A549 (cell line): ENCODE results near the gene FAM241B. TPM values are rescaled to one million over a fixed set of nuclear protein-coding genes. Genes with fewer than 3 reads are reported as not detected.

Experiments used
- ATAC-seq, 2 experiments: fragments of 200-7000 bp in 1 of 2; fragments of >200 bp in 1 of 2; cut with Nextera tagmentation in 1 of 2; cut with Tn5 transposase in 1 of 2; 3 replicates each; pipeline versions ENCODE4 v1.8.0 to v1.9.1; 2018 to 2020; ENCODE audit warnings: mild to moderate bottlenecking in 1 of 2, moderate library complexity in 1 of 2
- CTCF ChIA-PET: fragments of 300-600 bp; sonication (Branson Sonifier 250); formaldehyde crosslinking; extraction: SDS; loops from one replicate; lab custom pipeline; 2021; ENCODE audit warnings: antibody characterized with exemption, inconsistent platforms; lab: Yijun Ruan, JAX
- POLR2A ChIA-PET: fragments of 350-600 bp; formaldehyde crosslinking; extraction: SDS; loops from one replicate; lab custom pipeline; 2021; ENCODE audit warnings: antibody characterized with exemption, inconsistent platforms; lab: Yijun Ruan, JAX
- DNase-seq, 2 experiments: peaks; one replicate each; pipeline versions ENCODE4 v3.0.0 to v3.0.0-alpha.2; 2011 to 2016; ENCODE audit warnings: low read depth in 1 of 2, low spot score in 1 of 2
- FAIRE-seq: peaks from 2 replicates; lab custom pipeline; 2011; peaks lifted over from hg19 to GRCh38; lab: Jason Lieb, UNC
- H3K27ac ChIP-seq, 2 experiments: fragments of >200 bp; sonication (Bioruptor Twin); formaldehyde crosslinking; 3 replicates each; pipeline ENCODE4 v1.5.1; 2016 to 2017
- H3K4me1 ChIP-seq: fragments of >200 bp; sonication (Bioruptor Twin); formaldehyde crosslinking; 3 replicates; pipeline ENCODE4 v1.6.1; 2016
- H3K4me2 ChIP-seq: fragments of >200 bp; sonication (Bioruptor Twin); formaldehyde crosslinking; 3 replicates; pipeline ENCODE4 v1.6.1; 2016
- H3K4me3 ChIP-seq: fragments of >200 bp; sonication (Bioruptor Twin); formaldehyde crosslinking; 3 replicates; pipeline ENCODE4 v1.5.1; 2016
- H3K9me3 ChIP-seq: fragments of >200 bp; sonication (Bioruptor Twin); formaldehyde crosslinking; 3 replicates; pipeline ENCODE4 v1.6.1; 2016
- ATOH8 ChIP-seq: fragments of 250-450 bp; sonication (Bioruptor Pico); IDR thresholded peaks from 2 replicates; pipeline ENCODE4 v1.5.0; 2020; ENCODE audit warnings: low read depth, mild to moderate bottlenecking, moderate library complexity
- BHLHE40 ChIP-seq: IDR thresholded peaks from 2 replicates; pipeline ENCODE4 v1.6.1; 2012; ENCODE audit warnings: low read depth, low read length, inconsistent platforms
- CBX8 ChIP-seq: fragments of 200-600 bp; sonication (generic); IDR thresholded peaks from 2 replicates; pipeline ENCODE4 v1.6.1; 2016
- ELK1 ChIP-seq: fragments of 150-350 bp; IDR thresholded peaks from 2 replicates; pipeline ENCODE4 v1.6.1; 2014; ENCODE audit warnings: low read depth, mild to moderate bottlenecking, low read length
- FOSL2 ChIP-seq, 2 experiments: fragments of 450-650 bp in 1 of 2; fragments of >200 bp in 1 of 2; sonication (Bioruptor Twin) in 1 of 2; formaldehyde crosslinking; IDR thresholded peaks; 2 replicates each; pipeline versions ENCODE4 v1.5.0 to v1.6.1; 2016 to 2020; ENCODE audit warnings: mild to moderate bottlenecking in 1 of 2, moderate library complexity in 1 of 2
- HES2 ChIP-seq: fragments of >200 bp; sonication (Bioruptor Twin); formaldehyde crosslinking; IDR thresholded peaks from 2 replicates; pipeline ENCODE4 v1.6.1; 2016
- HMGXB4 ChIP-seq: fragments of 250-450 bp; sonication (Bioruptor Pico); IDR thresholded peaks from 2 replicates; pipeline ENCODE4 v1.5.0; 2021; ENCODE audit warnings: mild to moderate bottlenecking, moderate library complexity, borderline replicate concordance
- JUNB ChIP-seq: fragments of >200 bp; sonication (Bioruptor Twin); formaldehyde crosslinking; IDR thresholded peaks from 2 replicates; pipeline ENCODE4 v1.6.1; 2016
- KDM1A ChIP-seq: fragments of 200-600 bp; sonication (generic); IDR thresholded peaks from 2 replicates; pipeline ENCODE4 v1.6.1; 2016; ENCODE audit warnings: low read depth, mild to moderate bottlenecking
- MAFK ChIP-seq: fragments of 450-650 bp; IDR thresholded peaks from 2 replicates; pipeline ENCODE4 v1.6.1; 2014; ENCODE audit not compliant: partially characterized antibody
- PBX3 ChIP-seq: IDR thresholded peaks from 2 replicates; pipeline ENCODE4 v1.6.1; 2012
- RCOR1 ChIP-seq: fragments of 150-350 bp; IDR thresholded peaks from 2 replicates; pipeline ENCODE4 v1.6.1; 2014; ENCODE audit warnings: antibody characterized with exemption, low read length, low read depth
- RFX5 ChIP-seq: fragments of 450-650 bp; IDR thresholded peaks from 2 replicates; pipeline ENCODE4 v1.7.1; 2014; ENCODE audit warnings: antibody characterized with exemption, mild to moderate bottlenecking, moderate library complexity
- SREBF2 ChIP-seq: fragments of 450-650 bp; IDR thresholded peaks from 2 replicates; pipeline ENCODE4 v1.6.1; 2014; ENCODE audit warnings: mild to moderate bottlenecking, moderate library complexity
- TP53 ChIP-seq: fragments of 250-450 bp; sonication (Bioruptor Pico); IDR thresholded peaks from 2 replicates; pipeline ENCODE4 v1.5.0; 2021; ENCODE audit warnings: mild to moderate bottlenecking, moderate library complexity
- USF2 ChIP-seq: fragments of 450-650 bp; IDR thresholded peaks from 2 replicates; pipeline ENCODE4 v1.6.1; 2014; ENCODE audit warnings: antibody characterized with exemption
- ZFP36 ChIP-seq: fragments of 450-650 bp; IDR thresholded peaks from 2 replicates; pipeline ENCODE4 v1.6.1; 2014; ENCODE audit warnings: borderline replicate concordance; ENCODE audit not compliant: partially characterized antibody
- ZNF302 ChIP-seq: fragments of 250-450 bp; sonication (Bioruptor Pico); IDR thresholded peaks from 2 replicates; pipeline ENCODE4 v1.9.0; 2021; ENCODE audit warnings: inconsistent platforms, mild to moderate bottlenecking, moderate library complexity
- ZSCAN20 ChIP-seq: fragments of 250-450 bp; sonication (Bioruptor Pico); IDR thresholded peaks from 2 replicates; pipeline ENCODE4 v1.8.0; 2022; ENCODE audit warnings: mild to moderate bottlenecking, moderate library complexity
- WGBS: methylation state at CpG from one replicate; pipeline ENCODE4 v1.1.6; 2017; ENCODE audit errors: missing lambda C conversion rate; 5-methylcytosine and 5-hydroxymethylcytosine counted together
- polyA plus RNA-seq, 4 experiments: library from polyadenylated mRNA; depleted of rRNA in 3 of 4; stranded (reverse); fragments of >200 nt; fragmentation: RNase III in 1 of 4; extraction: RNeasy Plus Mini Kit Qiagen cat#74134 plus additional on column Dnase treatment in 1 of 4; gene quantifications; 2 replicates in 3 of 4; 3 replicates in 1 of 4; pipeline ENCODE4 v1.2.3, GENCODE V29; 2011 to 2017

FAM241B gene
- polyA plus RNA-seq, 2 of the 4 experiments (the other 2 are of a cell fraction) = 22.8 to 23.8 TPM

GRCh38 chr10:69588358-69588757, 41.7 kb upstream of the FAM241B start:
- Histone ChIP-seq H3K9me3 (no peaks in the 10 kb centered on the region), H3K4me2 (no peak overlapping the region), H3K4me3 (no peak overlapping the region), H3K4me1 (no peaks in the 10 kb centered on the region), H3K27ac (no peak overlapping the region)
- DNase-seq (no peak), ATAC-seq (no peak), FAIRE-seq (no peak)
- no peak for TF ChIP-seq ELK1
- WGBS = 0% methylated on average over 3 of the region's 3 CpGs
- ChIA-PET POLR2A (no interaction called here), CTCF (interaction anchor here (1.3 kb wide), 1 partner anchor 50 kb away, joined by 5 read pairs; no protein-coding TSS in a partner anchor)

GRCh38 chr10:69600761-69601330, 29.2 kb upstream of the FAM241B start:
- WGBS = 2% methylated on average over 5 of the region's 5 CpGs
- ATAC-seq (no peak), DNase-seq (no peak), FAIRE-seq (no peak)
- TF ChIP-seq BHLHE40 (no peak), USF2 (0 out of 2 replicates have a peak, but pooled peaks have one; percentile 45), CBX8 (no peak)
- CTCF ChIA-PET = interaction anchor here (0.8 to 1.9 kb wide), 5 partner anchors 11 to 43 kb away, joined by 3 to 5 read pairs (median 3); no protein-coding TSS in a partner anchor
- POLR2A ChIA-PET = no interaction called here
- Histone ChIP-seq H3K4me2 (no peak overlapping the region), H3K27ac (no peak overlapping the region), H3K9me3 (no peaks in the 10 kb centered on the region; the same call in 2 of the 3 replicates), H3K4me1 (no peaks in the 10 kb centered on the region), H3K4me3 (no peak overlapping the region)

GRCh38 chr10:69609077-69609476, 21.0 kb upstream of the FAM241B start:
- Histone ChIP-seq H3K4me3 (no peak overlapping the region), H3K27ac (no peak overlapping the region), H3K4me2 (no peak overlapping the region), H3K9me3 (peaks cover 3% of the 10 kb centered on the region; the same call in 1 of the 3 replicates), H3K4me1 (no peaks in the 10 kb centered on the region)
- DNase-seq (no peak), FAIRE-seq (no peak), ATAC-seq (no peak)
- ChIA-PET CTCF (no interaction called here), POLR2A (no interaction called here)
- 45% methylated on average over 1 of the region's 1 CpG for WGBS
- TF ChIP-seq HES2 (no peak), RCOR1 (no peak), JUNB (no peak), RFX5 (no peak), SREBF2 (no peak), ATOH8 (no peak), FOSL2 (IDR thresholded peaks at IDR 0.05) (no peak), FOSL2 (CRISPR knock-in tag; IDR thresholded peaks at IDR 0.05) (no peak), ZSCAN20 (CRISPR knock-in tag) (no peak), TP53 (CRISPR knock-in tag) (no peak), USF2 (no peak), HMGXB4 (CRISPR knock-in tag) (no peak), BHLHE40 (no peak), ZFP36 (no peak), PBX3 (no peak), MAFK (no peak), ZNF302 (CRISPR knock-in tag) (no peak), KDM1A (no peak)
